Stimulated activated CD4-positive, alpha-beta T cell treated with anti-CD3 and anti-CD28 coated beads, Interleukin-4, amount 100 ng/mL, for 24 hours (primary cell): ENCODE measurements around the gene RRAGD.

ENCODE experiments used
- DNase-seq: peaks from one replicate; pipeline ENCODE4 v3.0.0-alpha.2; 2020

Gene RRAGD

GRCh38 chr6:89371849-89372505, 40.1 kb downstream of the RRAGD start:
- peak; percentile 84 for DNase-seq

- no peak for DNase-seq
Measured at GRCh38 chr6:89368999-89369398, 43.1 kb downstream of the RRAGD start.

GRCh38 chr6:89368107-89368506, 44.0 kb downstream of the RRAGD start:
- peak; percentile 74 for DNase-seq

GRCh38 chr6:89364586-89364985, 47.5 kb downstream of the RRAGD start:
- no peak for DNase-seq

GRCh38 chr6:89361171-89361570, 50.9 kb downstream of the RRAGD start:
- DNase-seq = no peak

- DNase-seq = no peak
Measured at GRCh38 chr6:89360415-89360999, 51.6 kb downstream of the RRAGD start.

GRCh38 chr6:89359561-89359960, 52.5 kb downstream of the RRAGD start:
- DNase-seq = no peak

- no peak for DNase-seq
Measured at GRCh38 chr6:89357390-89357789, 54.7 kb downstream of the RRAGD start.

GRCh38 chr6:89356642-89357170, 55.4 kb downstream of the RRAGD start:
- no peak for DNase-seq

- no peak for DNase-seq
Measured at GRCh38 chr6:89355511-89356194, 56.4 kb downstream of the RRAGD start.

GRCh38 chr6:89353702-89354392, 58.2 kb downstream of the RRAGD start:
- DNase-seq = no peak

GRCh38 chr6:89353118-89353556, 58.9 kb downstream of the RRAGD start:
- DNase-seq = no peak

- DNase-seq = peak; percentile 73
Measured at GRCh38 chr6:89352278-89353117, 59.6 kb downstream of the RRAGD start, which contains the start of gene UBE2J1. TSS of gene UBE2J1 (minus strand) at chr6:89352722. CDS start at chr6:89352569, 153 bp downstream.

GRCh38 chr6:89351671-89352277, 60.3 kb downstream of the RRAGD start:
- DNase-seq = no peak

- no peak for DNase-seq
Measured at GRCh38 chr6:89350281-89350966, 61.6 kb downstream of the RRAGD start.

- DNase-seq = no peak
Measured at GRCh38 chr6:89348372-89348771, 63.7 kb downstream of the RRAGD start.

GRCh38 chr6:89347825-89348224, 64.2 kb downstream of the RRAGD start:
- no peak for DNase-seq

GRCh38 chr6:89346433-89346832, 65.6 kb downstream of the RRAGD start:
- DNase-seq = no peak

- no peak for DNase-seq
Measured at GRCh38 chr6:89339565-89339964, 72.5 kb downstream of the RRAGD start.

GRCh38 chr6:89335164-89335563, 76.9 kb downstream of the RRAGD start:
- DNase-seq = no peak

- no peak for DNase-seq
Measured at GRCh38 chr6:89330910-89331309, 81.2 kb downstream of the RRAGD start.
